ENCODE measurements around the gene CHORDC1. TPM values are rescaled to one million over a fixed set of nuclear protein-coding genes. Genes with fewer than 3 reads are reported as not detected.
"Not testable (repeated sequence)": the region's sequence is repeated elsewhere in the genome, so short reads cannot be mapped to it uniquely, and the experiment has no call there.

CHORDC1 gene
- polyA plus RNA-seq, 1 donor: 46.3 TPM

DNA sequence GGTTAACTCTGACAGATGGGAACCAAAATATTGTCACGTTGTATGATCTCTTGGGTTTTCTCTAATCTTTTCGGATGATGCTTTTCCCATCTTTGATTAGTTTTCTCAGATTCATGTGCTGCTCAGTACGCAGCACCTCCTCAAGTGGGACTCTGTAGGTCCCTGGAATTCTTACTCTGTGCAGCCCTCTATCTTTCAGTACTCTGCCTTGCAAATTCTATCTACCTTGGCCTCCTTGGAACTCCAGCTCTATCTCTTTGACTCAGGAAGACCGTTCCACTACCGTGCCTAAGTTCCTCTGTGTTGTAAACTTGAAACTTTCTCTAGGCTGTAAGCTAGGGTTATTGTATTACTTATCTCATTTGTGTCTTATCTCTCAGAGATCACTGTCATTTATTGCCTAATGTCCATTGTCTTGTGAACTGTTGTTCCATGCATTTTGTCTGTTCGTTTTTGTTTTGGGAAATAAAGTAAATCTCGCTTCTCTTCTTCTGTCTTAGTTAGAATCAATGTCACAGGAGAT, 20.1 kb upstream of the CHORDC1 start:
- Histone ChIP-seq H3K36me3 (ENCODE audit: control insufficient read depth, insufficient read depth, low read length) (no peaks in the 10 kb centered on the region), H3K4me3 (ENCODE audit: low read length) (no peak overlapping the region), H3K9me3 (ENCODE audit: control insufficient read depth, low read depth, low read length) (no peaks in the 10 kb centered on the region), H3K27ac (ENCODE audit: low read length) (no peak overlapping the region), H3K4me1 (ENCODE audit: control insufficient read depth, insufficient read depth, low read length) (no peaks in the 10 kb centered on the region), H3K27me3 (ENCODE audit: control insufficient read depth, insufficient read depth, low read length) (no peaks in the 10 kb centered on the region)
- WGBS (ENCODE audit: insufficient coverage, low lambda C conversion rate): 48% methylated on average over 3 of the region's 7 CpGs
- DNase-seq: no peak

DNA sequence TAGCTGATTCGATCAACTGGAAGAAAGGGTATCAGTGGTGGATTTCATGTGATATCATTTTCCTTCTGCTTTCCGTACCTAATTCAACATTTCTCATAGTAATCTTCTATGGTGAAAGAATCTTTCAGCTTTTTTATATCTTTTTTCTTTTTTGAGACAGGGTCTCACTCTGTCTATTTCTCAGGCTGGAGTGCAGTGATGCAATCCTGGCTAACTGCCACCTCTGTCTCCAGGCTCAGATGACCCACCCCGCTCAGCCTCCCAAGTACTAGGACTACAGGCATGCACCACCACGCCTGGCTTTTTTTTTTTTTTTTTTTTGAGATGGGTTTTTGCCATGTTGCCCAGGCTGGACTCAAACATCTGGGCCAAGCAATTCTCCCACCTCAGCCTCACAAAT, 18.6 kb upstream of the CHORDC1 start:
- Histone ChIP-seq H3K4me1 (ENCODE audit: control insufficient read depth, insufficient read depth, low read length) (no peaks in the 10 kb centered on the region), H3K27me3 (ENCODE audit: control insufficient read depth, insufficient read depth, low read length) (no peaks in the 10 kb centered on the region), H3K4me3 (ENCODE audit: low read length) (no peak overlapping the region), H3K36me3 (ENCODE audit: control insufficient read depth, insufficient read depth, low read length) (no peaks in the 10 kb centered on the region), H3K9me3 (ENCODE audit: control insufficient read depth, low read depth, low read length) (no peaks in the 10 kb centered on the region), H3K27ac (ENCODE audit: low read length) (no peak overlapping the region)
- DNase-seq: no peak
- 83% methylated on average over 1 of the region's 4 CpGs for WGBS (ENCODE audit: insufficient coverage, low lambda C conversion rate)

DNA sequence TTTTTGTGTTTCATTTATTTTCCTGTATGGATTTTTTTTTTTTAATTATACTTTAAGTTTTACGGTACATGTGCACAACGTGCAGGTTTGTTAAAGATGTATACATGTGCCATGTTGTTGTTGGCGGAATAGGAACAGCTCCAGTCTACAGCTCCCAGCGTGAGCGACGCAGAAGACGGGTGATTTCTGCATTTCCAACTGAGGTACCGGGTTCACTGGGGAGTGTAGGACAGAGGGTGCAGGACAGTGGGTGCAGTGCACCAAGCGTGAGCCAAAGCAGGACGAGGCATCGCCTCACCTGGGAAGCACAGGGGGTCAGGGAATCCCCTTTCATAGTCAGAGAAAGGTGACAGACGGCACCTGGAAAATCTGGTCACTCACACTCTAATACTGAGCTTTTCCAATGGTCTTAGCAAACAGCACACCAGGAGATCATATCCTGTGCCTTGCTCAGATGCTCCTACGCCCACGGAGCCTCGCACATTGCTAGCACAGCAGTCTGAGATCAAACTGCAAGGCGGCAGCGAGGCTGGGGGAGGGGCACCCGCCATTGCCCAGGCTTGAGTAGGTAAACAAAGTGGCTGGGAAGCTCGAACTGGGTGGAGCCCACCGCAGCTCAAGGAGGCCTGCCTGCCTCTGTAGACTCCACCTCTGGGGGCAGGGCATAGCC, 17.3 kb upstream of the CHORDC1 start:
- not testable (repeated sequence) for H3K4me1 ChIP-seq (ENCODE audit: control insufficient read depth, insufficient read depth, low read length); H3K36me3 ChIP-seq (ENCODE audit: control insufficient read depth, insufficient read depth, low read length); H3K27me3 ChIP-seq (ENCODE audit: control insufficient read depth, insufficient read depth, low read length); H3K4me3 ChIP-seq (ENCODE audit: low read length); DNase-seq; H3K27ac ChIP-seq (ENCODE audit: low read length); H3K9me3 ChIP-seq (ENCODE audit: control insufficient read depth, low read depth, low read length)
- no CpG with 5 or more reads among the region's 20 CpGs for WGBS (ENCODE audit: insufficient coverage, low lambda C conversion rate)

DNA sequence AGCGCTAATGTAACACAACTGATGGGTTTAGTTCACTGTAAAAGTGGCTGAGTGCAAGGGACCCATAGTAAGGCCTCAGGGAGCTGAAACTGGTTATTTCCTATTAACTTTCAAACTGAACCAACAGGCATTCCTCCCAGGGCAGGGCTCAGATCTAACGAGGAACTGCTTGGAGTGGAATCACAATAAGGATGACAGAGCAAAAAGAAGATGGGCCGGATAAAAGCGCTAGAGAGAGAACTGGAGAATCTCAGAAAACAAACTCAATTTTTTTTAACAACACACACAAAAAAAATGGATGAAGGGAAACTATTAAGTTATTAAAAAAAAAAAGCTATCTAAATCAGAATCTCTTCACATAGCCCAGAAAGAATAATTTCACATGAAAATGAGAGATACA, 14.2 kb upstream of the CHORDC1 start:
- H3K27me3 ChIP-seq (ENCODE audit: control insufficient read depth, insufficient read depth, low read length): no peaks in the 10 kb centered on the region
- H3K4me1 ChIP-seq (ENCODE audit: control insufficient read depth, insufficient read depth, low read length): peaks cover 8% of the 10 kb centered on the region
- DNase-seq: no peak
- no peaks in the 10 kb centered on the region for H3K9me3 ChIP-seq (ENCODE audit: control insufficient read depth, low read depth, low read length)
- no peak overlapping the region for H3K27ac ChIP-seq (ENCODE audit: low read length)
- no peak overlapping the region for H3K4me3 ChIP-seq (ENCODE audit: low read length)
- 100% methylated on average over 1 of the region's 4 CpGs for WGBS (ENCODE audit: insufficient coverage, low lambda C conversion rate)
- H3K36me3 ChIP-seq (ENCODE audit: control insufficient read depth, insufficient read depth, low read length): no peaks in the 10 kb centered on the region

GRCh38 chr11:90235526-90235925, 12.7 kb upstream of the CHORDC1 start:
- Histone ChIP-seq H3K4me1 (ENCODE audit: control insufficient read depth, insufficient read depth, low read length) (peaks cover 8% of the 10 kb centered on the region), H3K36me3 (ENCODE audit: control insufficient read depth, insufficient read depth, low read length) (no peaks in the 10 kb centered on the region), H3K9me3 (ENCODE audit: control insufficient read depth, low read depth, low read length) (no peaks in the 10 kb centered on the region), H3K4me3 (ENCODE audit: low read length) (no peak overlapping the region), H3K27me3 (ENCODE audit: control insufficient read depth, insufficient read depth, low read length) (no peaks in the 10 kb centered on the region), H3K27ac (ENCODE audit: low read length) (peak overlapping the region; percentile 3)
- WGBS (ENCODE audit: insufficient coverage, low lambda C conversion rate): no CpG with 5 or more reads among the region's 4 CpGs
- peak in 1 of 2 donors; percentile 3 for DNase-seq

DNA sequence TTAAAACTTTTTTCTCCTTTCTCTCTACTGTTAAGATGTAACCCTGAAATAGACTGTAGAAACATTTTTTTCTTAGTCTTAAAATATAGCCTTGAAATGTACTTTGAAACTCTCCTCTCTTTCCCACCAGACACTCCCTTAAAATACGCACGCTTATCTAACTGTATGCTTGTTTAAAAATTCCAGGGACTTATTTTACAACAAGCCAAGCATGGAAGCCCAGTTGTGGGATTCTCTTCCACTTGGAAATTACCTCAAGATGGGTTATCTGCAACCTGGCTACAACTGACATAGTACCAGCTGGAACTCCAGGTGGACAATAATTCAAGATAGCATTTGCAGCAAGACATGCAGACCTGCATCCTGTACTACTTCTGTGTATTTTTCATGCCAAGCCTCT, 12.1 kb upstream of the CHORDC1 start:
- no peaks in the 10 kb centered on the region for H3K27me3 ChIP-seq (ENCODE audit: control insufficient read depth, insufficient read depth, low read length)
- DNase-seq: peak in 1 of 2 donors; percentile 57
- WGBS (ENCODE audit: insufficient coverage, low lambda C conversion rate): 60% methylated on average over 2 of the region's 2 CpGs
- peaks cover 8% of the 10 kb centered on the region for H3K4me1 ChIP-seq (ENCODE audit: control insufficient read depth, insufficient read depth, low read length)
- peaks cover 2% of the 10 kb centered on the region for H3K9me3 ChIP-seq (ENCODE audit: control insufficient read depth, low read depth, low read length)
- H3K4me3 ChIP-seq (ENCODE audit: low read length): no peak overlapping the region
- H3K27ac ChIP-seq (ENCODE audit: low read length): peak overlapping the region; percentile 3
- no peaks in the 10 kb centered on the region for H3K36me3 ChIP-seq (ENCODE audit: control insufficient read depth, insufficient read depth, low read length)

GRCh38 chr11:90229791-90230190, 6.9 kb upstream of the CHORDC1 start:
- H3K4me3 ChIP-seq (ENCODE audit: low read length): no peak overlapping the region

GRCh38 chr11:90228056-90228455, 5.2 kb upstream of the CHORDC1 start:
- no peaks in the 10 kb centered on the region for H3K27me3 ChIP-seq (ENCODE audit: control insufficient read depth, insufficient read depth, low read length)
- WGBS (ENCODE audit: insufficient coverage, low lambda C conversion rate): no CpG with 5 or more reads among the region's 3 CpGs
- peaks cover 2% of the 10 kb centered on the region for H3K9me3 ChIP-seq (ENCODE audit: control insufficient read depth, low read depth, low read length)
- no peaks in the 10 kb centered on the region for H3K36me3 ChIP-seq (ENCODE audit: control insufficient read depth, insufficient read depth, low read length)
- H3K27ac ChIP-seq (ENCODE audit: low read length): no peak overlapping the region
- no peaks in the 10 kb centered on the region for H3K4me1 ChIP-seq (ENCODE audit: control insufficient read depth, insufficient read depth, low read length)
- H3K4me3 ChIP-seq (ENCODE audit: low read length): no peak overlapping the region
- no peak for DNase-seq

More at GRCh38 chr11:90229791-90230190, 6.9 kb upstream of the CHORDC1 start:
- DNase-seq: no peak
- Histone ChIP-seq H3K36me3 (ENCODE audit: control insufficient read depth, insufficient read depth, low read length) (no peaks in the 10 kb centered on the region), H3K9me3 (ENCODE audit: control insufficient read depth, low read depth, low read length) (peaks cover 2% of the 10 kb centered on the region), H3K27ac (ENCODE audit: low read length) (no peak overlapping the region), H3K27me3 (ENCODE audit: control insufficient read depth, insufficient read depth, low read length) (no peaks in the 10 kb centered on the region), H3K4me1 (ENCODE audit: control insufficient read depth, insufficient read depth, low read length) (no peaks in the 10 kb centered on the region)
- WGBS (ENCODE audit: insufficient coverage, low lambda C conversion rate): no CpG with 5 or more reads among the region's 1 CpG

- no peaks in the 10 kb centered on the region for H3K36me3 ChIP-seq (ENCODE audit: control insufficient read depth, insufficient read depth, low read length)
- H3K27me3 ChIP-seq (ENCODE audit: control insufficient read depth, insufficient read depth, low read length): no peaks in the 10 kb centered on the region
- WGBS (ENCODE audit: insufficient coverage, low lambda C conversion rate): 0% methylated on average over 1 of the region's 12 CpGs
- no peaks in the 10 kb centered on the region for H3K9me3 ChIP-seq (ENCODE audit: control insufficient read depth, low read depth, low read length)
- peak overlapping the region; percentile 81 for H3K27ac ChIP-seq (ENCODE audit: low read length)
- peak overlapping the region; percentile 85 for H3K4me3 ChIP-seq (ENCODE audit: low read length)
- no peaks in the 10 kb centered on the region for H3K4me1 ChIP-seq (ENCODE audit: control insufficient read depth, insufficient read depth, low read length)
- no peak for DNase-seq
Observed at GRCh38 chr11:90223248-90223585, 368 bp upstream of the CHORDC1 start.

- WGBS (ENCODE audit: insufficient coverage, low lambda C conversion rate): 23% methylated on average over 5 of the region's 16 CpGs
- no peaks in the 10 kb centered on the region for H3K36me3 ChIP-seq (ENCODE audit: control insufficient read depth, insufficient read depth, low read length)
- DNase-seq: no peak
- no peaks in the 10 kb centered on the region for H3K27me3 ChIP-seq (ENCODE audit: control insufficient read depth, insufficient read depth, low read length)
- no peaks in the 10 kb centered on the region for H3K9me3 ChIP-seq (ENCODE audit: control insufficient read depth, low read depth, low read length)
- peak overlapping the region; percentile 85 for H3K4me3 ChIP-seq (ENCODE audit: low read length)
- H3K4me1 ChIP-seq (ENCODE audit: control insufficient read depth, insufficient read depth, low read length): no peaks in the 10 kb centered on the region
- peak overlapping the region; percentile 81 for H3K27ac ChIP-seq (ENCODE audit: low read length)
Observed at GRCh38 chr11:90221803-90222458, 918 bp downstream of the CHORDC1 start.

GRCh38 chr11:90220391-90220790, 2.5 kb downstream of the CHORDC1 start:
- no peak overlapping the region for H3K4me3 ChIP-seq (ENCODE audit: low read length)
- 60% methylated on average over 1 of the region's 1 CpG for WGBS (ENCODE audit: insufficient coverage, low lambda C conversion rate)
- peaks cover 3% of the 10 kb centered on the region for H3K36me3 ChIP-seq (ENCODE audit: control insufficient read depth, insufficient read depth, low read length)
- H3K27ac ChIP-seq (ENCODE audit: low read length): no peak overlapping the region
- H3K4me1 ChIP-seq (ENCODE audit: control insufficient read depth, insufficient read depth, low read length): no peaks in the 10 kb centered on the region
- H3K27me3 ChIP-seq (ENCODE audit: control insufficient read depth, insufficient read depth, low read length): no peaks in the 10 kb centered on the region
- DNase-seq: no peak
- no peaks in the 10 kb centered on the region for H3K9me3 ChIP-seq (ENCODE audit: control insufficient read depth, low read depth, low read length)

Measured in large intestine (tissue), 3 donors.